HFFc6 (cell line): Measurements from ENCODE around the gene SHANK1. TPM values are rescaled to one million over a fixed set of nuclear protein-coding genes. Genes with fewer than 3 reads are reported as not detected.

Source experiments
- DNase-seq: peaks from one replicate; pipeline ENCODE4 v3.0.0-alpha.2; 2018
- H3K27ac Mint-ChIP-seq: 2 replicates; pipeline ENCODE4 v1.8.0; 2020; ENCODE audit warnings: mild to moderate bottlenecking, mixed read lengths
- H3K27me3 Mint-ChIP-seq: 2 replicates; pipeline ENCODE4 v1.8.0; 2021; ENCODE audit warnings: mild to moderate bottlenecking, moderate library complexity, mixed read lengths; ENCODE audit not compliant: insufficient read depth
- H3K36me3 Mint-ChIP-seq: 2 replicates; pipeline ENCODE4 v1.8.0; 2021; ENCODE audit warnings: low read depth, mixed read lengths
- H3K4me1 Mint-ChIP-seq: 2 replicates; pipeline ENCODE4 v1.8.0; 2020; ENCODE audit warnings: low read depth, mixed read lengths
- H3K4me3 Mint-ChIP-seq: 2 replicates; pipeline ENCODE4 v1.8.0; 2020; ENCODE audit warnings: mild to moderate bottlenecking, moderate library complexity, mixed read lengths
- H3K9me3 Mint-ChIP-seq: 2 replicates; pipeline ENCODE4 v1.8.0; 2020; ENCODE audit warnings: mild to moderate bottlenecking, mixed read lengths
- total RNA-seq, 6 experiments: library from RNA; stranded (reverse); fragmentation: NEBNext Ultra II Directional; extraction: Animal tissue kit (Norgen Biotek cat#: 25700); gene quantifications; 2 replicates in 1 of 6; 3 replicates in 5 of 6; pipeline ENCODE4 v1.2.3, GENCODE V29; 2021
- TF ChIP-seq, protein P1 (sequence below): fragments of 200-600 bp; sonication (generic); IDR thresholded peaks from 2 replicates; pipeline ENCODE4 v1.5.0; 2021; ENCODE audit warnings: antibody characterized with exemption, mild to moderate bottlenecking

SHANK1 gene
- total RNA-seq, 6 experiments from 2014 or later, result 5.4 to 16.7 (median 14.7) TPM

DNA sequence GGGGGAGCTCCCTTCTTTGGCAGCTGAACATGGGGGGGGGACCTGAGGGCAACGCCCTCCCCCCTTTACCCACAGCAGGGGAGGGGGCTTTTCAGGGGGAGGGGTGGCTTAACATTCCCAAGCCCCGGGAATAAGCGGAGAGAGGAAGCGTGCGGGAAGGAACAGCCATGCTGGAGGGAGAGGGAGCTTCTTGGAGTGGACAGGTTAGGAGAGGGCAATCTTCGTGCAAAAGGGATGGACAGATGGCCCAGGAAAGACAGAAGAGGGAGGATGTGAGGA is 59.6 kb downstream of the SHANK1 start:
- Mint-ChIP-seq H3K4me3 (no peak overlapping the region), H3K36me3 (no peaks in the 10 kb centered on the region), H3K27me3 (peaks cover 19% of the 10 kb centered on the region), H3K4me1 (peaks cover 14% of the 10 kb centered on the region), H3K9me3 (peaks cover 10% of the 10 kb centered on the region; the same call in 1 of the 2 replicates), H3K27ac (no peak overlapping the region)
- no peak for DNase-seq
- TF ChIP-seq, protein P1, sequence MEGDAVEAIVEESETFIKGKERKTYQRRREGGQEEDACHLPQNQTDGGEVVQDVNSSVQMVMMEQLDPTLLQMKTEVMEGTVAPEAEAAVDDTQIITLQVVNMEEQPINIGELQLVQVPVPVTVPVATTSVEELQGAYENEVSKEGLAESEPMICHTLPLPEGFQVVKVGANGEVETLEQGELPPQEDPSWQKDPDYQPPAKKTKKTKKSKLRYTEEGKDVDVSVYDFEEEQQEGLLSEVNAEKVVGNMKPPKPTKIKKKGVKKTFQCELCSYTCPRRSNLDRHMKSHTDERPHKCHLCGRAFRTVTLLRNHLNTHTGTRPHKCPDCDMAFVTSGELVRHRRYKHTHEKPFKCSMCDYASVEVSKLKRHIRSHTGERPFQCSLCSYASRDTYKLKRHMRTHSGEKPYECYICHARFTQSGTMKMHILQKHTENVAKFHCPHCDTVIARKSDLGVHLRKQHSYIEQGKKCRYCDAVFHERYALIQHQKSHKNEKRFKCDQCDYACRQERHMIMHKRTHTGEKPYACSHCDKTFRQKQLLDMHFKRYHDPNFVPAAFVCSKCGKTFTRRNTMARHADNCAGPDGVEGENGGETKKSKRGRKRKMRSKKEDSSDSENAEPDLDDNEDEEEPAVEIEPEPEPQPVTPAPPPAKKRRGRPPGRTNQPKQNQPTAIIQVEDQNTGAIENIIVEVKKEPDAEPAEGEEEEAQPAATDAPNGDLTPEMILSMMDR, result no peak

DNA sequence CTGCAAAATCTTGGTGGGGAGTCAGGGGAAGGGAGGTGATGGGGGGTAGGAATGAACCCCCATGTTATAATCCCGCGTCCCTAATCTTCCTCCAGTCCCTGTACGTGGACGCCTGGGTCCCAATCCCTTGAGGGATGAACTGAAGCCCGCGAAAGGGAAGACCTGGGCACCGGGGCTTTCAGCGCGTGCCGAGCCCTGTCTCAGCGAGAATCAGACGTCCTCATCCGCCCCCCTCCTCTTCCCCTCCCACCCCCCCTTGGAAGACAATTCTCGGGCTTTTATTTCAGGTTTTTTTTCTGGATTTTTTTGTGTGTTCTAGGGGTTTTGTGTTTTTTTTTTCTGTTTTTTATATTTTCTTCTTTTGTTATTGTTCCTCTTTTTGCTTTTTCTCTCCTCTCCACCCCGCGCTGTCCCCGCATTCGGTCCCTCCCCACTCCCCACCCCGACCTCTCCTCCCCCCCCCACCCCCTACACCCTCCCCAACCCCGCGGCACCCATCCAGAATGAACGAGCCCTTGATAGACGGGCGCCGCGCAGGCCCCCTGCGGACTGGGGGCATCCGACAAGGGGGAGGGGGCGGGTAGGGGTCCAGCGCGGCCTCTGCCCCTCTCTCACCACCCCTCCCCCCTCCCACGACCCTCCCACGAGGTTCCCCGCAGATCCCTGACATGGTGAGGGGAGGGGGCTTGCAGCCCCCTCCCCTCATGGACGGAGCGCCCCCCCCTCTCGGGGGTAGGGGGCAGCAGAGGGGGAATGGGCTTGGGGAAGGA is 60.1 kb downstream of the SHANK1 start:
- DNase-seq, result no peak
- no peak overlapping the region for H3K27ac Mint-ChIP-seq
- TF ChIP-seq, protein P1, result no peak
- peak overlapping the region; percentile 24; the same call in 1 of the 2 replicates for H3K4me3 Mint-ChIP-seq
- H3K9me3 Mint-ChIP-seq, result peaks cover 10% of the 10 kb centered on the region; the same call in 1 of the 2 replicates
- peaks cover 15% of the 10 kb centered on the region for H3K27me3 Mint-ChIP-seq
- H3K4me1 Mint-ChIP-seq, result peaks cover 14% of the 10 kb centered on the region
- H3K36me3 Mint-ChIP-seq, result no peaks in the 10 kb centered on the region

DNA sequence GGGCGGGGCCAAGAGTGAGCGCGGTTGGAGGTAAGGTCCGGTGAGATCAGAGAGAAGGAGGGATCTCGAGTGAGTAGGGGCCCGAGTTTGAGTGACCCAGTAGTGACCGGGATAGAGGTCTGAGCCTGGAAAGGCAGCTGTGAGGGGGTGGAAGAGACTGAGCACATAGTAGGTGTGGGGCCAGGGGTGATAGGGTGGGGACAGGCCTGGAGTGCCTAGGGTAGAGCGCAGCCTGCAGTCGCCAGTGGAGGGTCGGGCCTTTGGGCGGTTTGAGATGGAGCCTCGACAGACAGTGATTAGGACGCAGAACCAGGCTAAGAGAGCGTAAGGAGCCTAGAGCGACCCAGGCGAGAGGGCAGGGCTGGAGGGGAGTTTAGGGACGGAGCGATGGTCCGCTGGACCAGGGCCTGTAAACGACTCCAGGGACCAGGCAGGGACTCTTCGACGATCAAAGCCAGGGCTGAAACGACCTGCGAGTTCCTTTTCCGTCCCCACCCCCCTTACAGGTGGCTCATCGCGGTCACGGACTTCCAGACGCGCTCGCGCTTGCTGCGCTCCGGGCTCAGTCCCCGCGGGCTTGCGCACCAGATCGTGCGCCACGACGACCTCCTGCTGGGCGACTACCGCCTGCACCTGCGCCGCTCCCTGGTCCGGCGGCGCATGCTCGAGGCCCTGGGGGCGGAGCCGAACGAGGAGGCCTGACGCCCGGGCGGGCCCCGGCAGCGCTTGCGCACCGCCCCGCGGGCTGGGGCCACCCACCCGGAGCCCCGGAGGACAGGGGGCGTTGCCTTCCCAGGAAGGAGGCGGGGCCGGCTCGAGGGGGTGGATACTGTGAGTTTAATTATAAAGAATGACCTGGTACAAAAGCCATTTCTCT is 60.9 kb downstream of the SHANK1 start:
- TF ChIP-seq, protein P1, result no peak
- peaks cover 15% of the 10 kb centered on the region for H3K27me3 Mint-ChIP-seq
- H3K4me3 Mint-ChIP-seq, result peak overlapping the region; percentile 85
- H3K4me1 Mint-ChIP-seq, result peaks cover 14% of the 10 kb centered on the region
- no peaks in the 10 kb centered on the region for H3K36me3 Mint-ChIP-seq
- peak overlapping the region; percentile 85 for H3K27ac Mint-ChIP-seq
- no peak for DNase-seq
- peaks cover 6% of the 10 kb centered on the region; the same call in 1 of the 2 replicates for H3K9me3 Mint-ChIP-seq

DNA sequence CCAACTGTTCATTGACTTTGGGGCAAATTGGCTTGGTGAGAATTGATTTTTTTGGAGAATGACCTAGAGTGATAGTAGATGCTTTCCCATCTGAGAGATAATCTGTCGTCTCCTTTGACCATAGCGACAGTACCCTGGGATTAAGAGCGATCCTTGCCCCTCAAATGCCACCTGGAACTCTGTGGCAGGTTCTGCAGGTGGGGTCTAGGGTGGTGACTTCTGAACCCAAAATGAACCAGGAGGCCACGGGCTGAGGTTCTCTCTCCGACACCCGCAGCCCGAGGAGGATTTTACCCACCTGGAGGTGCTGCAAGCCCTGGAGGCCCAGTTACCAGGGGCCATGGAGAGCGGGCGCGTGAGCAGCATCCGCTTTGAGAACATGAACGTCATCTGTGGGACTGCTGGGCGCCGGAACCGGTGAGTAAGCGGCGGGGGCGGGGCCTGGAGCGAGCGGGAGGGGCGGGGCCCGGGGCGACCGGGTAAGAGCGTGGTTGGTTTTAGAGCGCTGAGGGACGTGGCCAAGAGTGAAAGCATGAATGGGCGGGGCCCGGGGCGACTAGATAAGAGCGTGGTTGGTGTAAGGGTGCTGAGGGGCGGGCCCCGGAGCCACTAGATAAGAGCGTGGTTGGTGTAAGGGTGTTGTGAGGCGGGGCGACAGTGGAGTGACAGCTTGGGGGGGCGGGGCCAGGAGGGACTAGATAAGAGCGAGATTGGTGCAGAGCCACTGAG is 61.7 kb downstream of the SHANK1 start:
- peaks cover 6% of the 10 kb centered on the region; the same call in 1 of the 2 replicates for H3K9me3 Mint-ChIP-seq
- peak overlapping the region; percentile 85 for H3K27ac Mint-ChIP-seq
- peak; percentile 93 for DNase-seq
- peak overlapping the region; percentile 85 for H3K4me3 Mint-ChIP-seq
- TF ChIP-seq, protein P1, result no peak
- H3K4me1 Mint-ChIP-seq, result peaks cover 14% of the 10 kb centered on the region
- H3K27me3 Mint-ChIP-seq, result peaks cover 19% of the 10 kb centered on the region
- no peaks in the 10 kb centered on the region for H3K36me3 Mint-ChIP-seq

DNA sequence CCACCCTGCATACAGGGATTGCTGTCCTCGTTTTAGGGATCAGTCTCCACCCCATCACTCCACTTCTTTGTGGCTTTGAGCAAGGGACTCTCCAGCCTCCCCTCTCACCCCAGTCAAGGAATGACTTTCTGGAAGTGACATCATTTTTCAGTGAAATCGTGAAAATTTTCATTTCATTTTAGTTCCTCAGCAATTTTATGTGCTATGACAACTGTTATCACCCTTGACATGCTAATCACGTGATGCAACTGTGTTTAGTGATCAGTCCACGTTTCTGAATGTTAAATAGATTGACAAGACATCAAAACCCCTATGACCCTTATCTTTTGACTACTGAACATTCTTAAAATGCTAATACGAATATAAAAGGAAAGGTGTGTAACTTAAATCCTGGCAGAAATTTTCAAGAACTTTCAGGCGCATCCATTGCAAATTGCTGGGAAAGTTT is 62.4 kb downstream of the SHANK1 start:
- TF ChIP-seq, protein P1, result no peak
- peaks cover 14% of the 10 kb centered on the region for H3K4me1 Mint-ChIP-seq
- no peaks in the 10 kb centered on the region for H3K36me3 Mint-ChIP-seq
- DNase-seq, result no peak
- peak overlapping the region; percentile 71; the same call in 1 of the 2 replicates for H3K4me3 Mint-ChIP-seq
- peaks cover 6% of the 10 kb centered on the region; the same call in 1 of the 2 replicates for H3K9me3 Mint-ChIP-seq
- H3K27ac Mint-ChIP-seq, result 0 out of 2 replicates have a peak overlapping the region, but pooled peaks have one; percentile 72
- H3K27me3 Mint-ChIP-seq, result peaks cover 23% of the 10 kb centered on the region
